ENCODE measurements around the gene UGGT2.
"Not testable (repeated sequence)": the region's sequence is repeated elsewhere in the genome, so short reads cannot be mapped to it uniquely, and the experiment has no call there.

UGGT2 gene

DNA sequence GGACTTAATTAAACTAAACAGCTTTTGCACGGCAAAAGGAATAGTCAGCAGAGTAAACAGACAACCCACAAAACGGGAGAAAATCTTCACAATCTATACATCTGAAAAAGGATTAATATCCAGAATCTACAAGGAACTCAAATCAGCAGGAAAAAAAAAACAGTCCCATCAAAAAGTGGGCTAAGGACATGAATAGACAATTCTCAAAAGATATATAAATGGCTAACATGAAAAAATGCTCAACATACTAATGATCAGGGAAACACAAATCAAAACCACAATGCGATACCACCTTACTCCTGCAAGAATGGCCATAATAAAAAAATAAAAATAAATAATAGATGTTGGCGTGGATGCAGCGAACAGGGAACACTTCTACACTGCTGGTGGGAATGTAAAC lies 1.7 kb downstream of the UGGT2 start:
- DNase-seq, result not testable (repeated sequence)

DNA sequence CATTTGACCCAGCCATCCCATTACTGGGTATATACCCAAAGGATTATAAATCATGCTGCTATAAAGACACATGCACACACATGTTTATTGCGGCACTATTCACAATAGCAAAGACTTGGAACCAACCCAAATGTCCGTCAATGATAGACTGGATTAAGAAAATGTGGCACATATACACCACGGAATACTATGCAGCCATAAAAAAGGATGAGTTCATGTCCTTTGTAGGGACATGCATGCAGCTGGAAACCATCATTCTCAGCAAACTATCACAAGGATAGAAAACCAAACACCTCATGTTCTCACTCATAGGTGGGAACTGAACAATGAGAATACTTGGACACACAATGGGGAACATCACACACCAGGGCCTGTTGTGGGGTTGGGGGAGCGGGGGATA lies 2.2 kb downstream of the UGGT2 start:
- DNase-seq, result not testable (repeated sequence)

DNA sequence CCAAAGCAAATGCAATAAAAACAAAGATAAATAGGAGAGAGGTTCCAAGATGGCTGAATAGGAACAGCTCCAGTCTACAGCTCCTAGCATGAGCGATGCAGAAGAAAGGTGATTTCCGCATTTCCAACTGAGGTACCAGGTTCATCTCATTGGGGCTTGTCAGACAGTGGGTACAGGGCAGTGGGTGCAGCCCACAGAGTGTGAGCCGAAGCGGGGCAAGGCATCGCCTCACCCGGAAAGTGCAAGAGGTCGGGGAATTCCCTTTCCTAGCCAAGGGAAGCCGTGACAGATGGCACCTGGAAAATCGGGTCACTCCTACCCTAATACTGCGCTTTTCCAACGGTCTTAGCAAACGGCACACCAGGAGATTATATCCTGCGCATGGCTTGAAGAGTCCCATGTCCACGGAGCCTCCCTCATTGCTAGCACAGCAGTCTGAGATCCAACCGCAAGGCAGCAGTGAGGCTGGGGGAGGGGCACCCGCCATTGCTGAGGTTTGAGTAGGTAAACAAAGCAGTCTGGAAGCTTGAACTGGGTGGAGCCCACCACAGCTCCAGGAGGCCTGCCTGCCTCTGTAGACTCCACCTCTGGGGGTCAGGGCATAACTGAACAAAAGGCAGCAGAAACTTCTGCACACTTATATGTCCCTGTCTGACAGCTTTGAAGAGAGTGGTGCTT lies 6.6 kb downstream of the UGGT2 start:
- not testable (repeated sequence) for DNase-seq

DNA sequence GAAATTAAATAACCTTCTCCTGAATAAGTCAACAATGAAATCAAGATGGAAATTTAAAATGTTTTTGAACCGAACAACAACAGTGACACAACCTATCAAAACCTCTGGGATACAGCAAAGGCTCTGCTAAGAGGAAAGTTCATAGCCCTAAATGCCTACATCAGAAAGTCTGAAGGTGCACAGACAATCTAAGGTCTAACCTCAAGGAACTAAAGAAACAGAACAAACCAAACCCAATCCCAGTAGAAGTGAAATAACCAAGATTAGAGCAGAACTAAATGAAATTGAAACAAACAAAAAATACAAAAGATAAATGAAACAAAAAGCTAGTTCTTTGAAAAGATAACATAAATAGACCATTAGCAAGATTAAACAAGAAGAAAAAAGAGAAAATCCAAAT lies 9.0 kb downstream of the UGGT2 start:
- DNase-seq, result no peak

DNA sequence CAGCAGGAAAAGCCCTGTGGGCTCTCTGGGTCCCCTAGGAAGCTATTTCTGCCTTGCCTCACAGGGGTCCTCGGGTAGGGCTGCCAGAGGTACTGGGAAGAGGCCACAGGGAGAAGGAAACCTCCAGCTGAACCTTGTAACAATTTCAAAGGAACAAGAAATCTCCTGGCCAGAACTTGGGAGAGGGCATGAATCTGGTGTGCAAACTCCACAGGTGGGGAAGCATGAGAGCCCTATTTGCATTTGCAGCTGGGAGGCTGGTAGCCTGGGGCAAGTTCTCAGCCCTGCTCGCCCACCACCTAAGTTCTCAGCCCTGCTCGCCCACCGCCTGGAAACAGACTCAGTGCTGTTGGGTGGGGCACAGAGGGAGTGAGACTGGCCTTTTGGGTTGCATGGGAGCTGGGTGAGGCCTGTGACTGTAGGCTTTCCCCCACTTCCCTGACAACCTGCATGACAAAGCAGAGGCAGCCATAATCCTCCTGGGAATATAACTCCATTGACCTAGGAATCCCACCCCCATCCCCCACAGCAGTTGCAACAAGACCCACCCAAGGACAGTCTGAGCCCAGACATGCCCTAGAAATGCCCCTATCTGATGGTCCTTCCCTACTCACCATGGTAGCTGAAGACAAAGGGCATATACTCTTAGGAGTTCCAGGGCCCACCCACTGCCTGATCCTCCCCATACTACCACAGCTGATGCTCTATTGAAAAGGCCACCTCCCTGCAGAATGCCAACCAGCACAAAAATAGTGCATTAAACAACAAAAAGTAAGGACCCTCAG lies 11.7 kb downstream of the UGGT2 start:
- no peak for DNase-seq

DNA sequence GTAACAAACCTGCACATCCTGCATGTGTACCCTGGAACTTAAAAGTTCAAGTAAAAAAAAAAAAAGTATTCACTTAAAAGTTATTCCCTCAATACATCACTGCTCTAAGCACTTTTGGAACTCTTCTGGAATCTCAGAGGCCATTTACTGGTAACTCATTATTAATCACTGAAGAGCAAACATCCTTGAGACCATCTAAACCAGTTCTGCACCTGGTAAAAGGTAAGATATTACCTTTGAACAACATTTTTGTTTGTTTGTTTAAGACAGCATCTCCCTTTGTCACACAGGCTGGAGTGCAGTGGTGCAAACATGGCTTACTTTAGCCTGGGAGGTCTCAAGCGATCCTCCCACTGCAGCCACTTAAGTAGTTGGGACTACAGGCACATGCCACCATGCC lies 16.7 kb downstream of the UGGT2 start:
- DNase-seq, result no peak

DNA sequence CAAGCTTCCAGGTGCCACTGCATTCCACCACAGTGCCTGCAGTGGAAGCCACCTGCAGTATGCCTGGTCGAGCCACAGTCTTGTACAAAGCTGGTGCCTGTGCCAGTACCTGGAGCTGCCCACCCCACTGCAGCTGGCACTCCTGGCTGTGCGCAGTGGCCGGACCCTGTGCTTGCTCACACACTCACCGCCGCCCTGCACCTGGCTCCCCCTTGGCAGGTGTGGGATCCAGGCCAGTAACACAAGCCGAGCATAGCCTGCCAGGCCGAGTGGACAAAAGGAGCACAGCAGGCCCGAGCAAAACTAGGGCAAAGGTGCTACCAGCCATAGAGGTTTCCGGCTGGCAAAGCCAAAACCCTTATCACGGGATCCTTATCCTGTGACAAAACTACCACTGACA lies 18.5 kb downstream of the UGGT2 start:
- no peak for DNase-seq

DNA sequence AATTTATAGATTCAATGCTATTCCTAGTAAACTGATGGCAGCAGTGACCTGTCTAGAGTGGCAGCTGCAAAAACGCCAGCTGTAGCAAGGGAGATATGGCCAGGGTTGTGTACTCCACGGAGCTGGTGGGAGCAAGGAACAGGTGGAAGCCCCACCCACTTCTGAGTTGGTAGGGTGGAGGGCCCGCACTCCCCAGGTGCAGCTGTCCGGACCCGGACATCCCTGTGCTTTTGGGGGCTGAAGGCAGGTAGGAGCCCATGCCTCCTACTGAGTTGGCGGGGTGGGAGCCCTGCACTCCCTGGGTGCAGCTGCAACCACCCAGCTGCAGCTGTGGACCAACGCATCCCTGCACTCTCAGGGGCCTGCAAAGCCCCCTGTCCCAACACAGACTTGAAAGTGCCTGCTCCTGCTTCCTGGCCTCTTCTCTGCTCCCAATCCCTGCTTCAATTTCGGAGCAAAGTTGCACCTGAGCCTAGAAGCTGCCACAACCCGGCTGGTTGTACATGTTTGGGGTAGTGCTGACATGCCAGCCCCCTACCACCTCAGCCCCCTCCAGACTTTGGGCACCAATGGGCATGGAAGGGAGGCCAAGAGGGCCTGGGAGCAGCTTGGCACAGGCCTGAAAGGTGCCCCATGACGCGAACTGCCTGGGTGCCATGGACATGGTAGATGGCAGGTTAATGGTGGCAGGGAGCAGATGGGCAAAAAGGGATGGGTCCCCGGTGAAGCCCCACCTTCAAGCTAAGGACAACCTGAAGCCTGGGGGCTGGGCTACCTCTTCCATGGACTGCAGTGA lies 19.8 kb downstream of the UGGT2 start:
- no peak for DNase-seq

DNA sequence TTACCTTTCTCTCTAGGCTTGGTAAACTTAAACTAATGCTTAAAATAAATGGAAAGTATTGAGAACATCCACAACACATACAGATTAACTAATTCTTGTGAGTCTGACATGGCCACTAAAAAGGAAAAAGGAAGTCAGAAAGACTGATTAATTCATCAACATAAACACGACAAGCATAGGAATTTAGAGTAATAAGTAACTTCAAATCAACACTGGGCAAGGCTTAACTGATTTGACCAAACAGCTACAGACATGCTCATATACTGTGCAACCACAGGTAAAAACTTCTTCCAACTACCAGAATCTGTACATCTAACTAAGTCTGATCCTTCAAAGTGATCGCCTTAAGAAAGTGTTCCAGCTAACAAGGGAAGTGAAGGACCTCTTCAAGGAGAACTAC lies 20.5 kb downstream of the UGGT2 start:
- DNase-seq, result no peak

DNA sequence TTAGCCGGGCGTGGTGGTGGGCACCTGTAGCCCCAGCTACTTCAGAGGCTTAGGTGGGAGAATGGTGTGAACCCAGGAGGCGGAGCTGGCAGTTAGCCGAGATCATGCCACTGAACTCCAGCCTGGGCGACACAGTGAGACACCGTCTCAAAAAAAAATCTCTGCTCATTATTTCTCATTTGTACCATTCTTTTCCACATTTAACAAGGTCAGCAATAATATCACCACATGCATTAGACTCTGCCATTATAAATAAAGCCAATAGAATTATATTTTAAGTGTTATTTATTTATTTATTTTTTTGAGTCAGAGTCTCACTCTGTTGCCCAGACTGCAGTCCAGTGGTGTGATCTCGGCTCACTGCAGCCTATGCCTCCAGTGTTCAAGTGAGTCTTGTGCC lies 24.2 kb downstream of the UGGT2 start:
- no peak for DNase-seq

DNA sequence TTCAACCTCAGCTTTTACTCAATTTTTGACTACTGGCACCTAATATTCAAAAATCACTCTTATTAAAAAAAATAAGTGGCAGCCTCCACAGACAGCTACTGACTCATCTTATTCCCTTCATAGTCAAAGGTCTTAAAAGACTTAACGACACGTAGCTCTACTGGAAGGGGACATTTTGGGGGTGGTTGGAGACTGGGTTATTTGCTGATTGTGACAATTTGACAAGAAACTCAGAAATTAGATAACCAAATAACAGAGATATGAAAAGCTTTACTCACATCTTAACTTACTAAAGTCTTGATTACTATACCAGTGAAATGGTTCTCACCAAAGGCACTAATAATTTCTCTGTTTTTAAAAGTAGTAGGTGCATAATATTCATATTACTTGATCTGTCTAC lies 25.7 kb downstream of the UGGT2 start:
- no peak for DNase-seq

DNA sequence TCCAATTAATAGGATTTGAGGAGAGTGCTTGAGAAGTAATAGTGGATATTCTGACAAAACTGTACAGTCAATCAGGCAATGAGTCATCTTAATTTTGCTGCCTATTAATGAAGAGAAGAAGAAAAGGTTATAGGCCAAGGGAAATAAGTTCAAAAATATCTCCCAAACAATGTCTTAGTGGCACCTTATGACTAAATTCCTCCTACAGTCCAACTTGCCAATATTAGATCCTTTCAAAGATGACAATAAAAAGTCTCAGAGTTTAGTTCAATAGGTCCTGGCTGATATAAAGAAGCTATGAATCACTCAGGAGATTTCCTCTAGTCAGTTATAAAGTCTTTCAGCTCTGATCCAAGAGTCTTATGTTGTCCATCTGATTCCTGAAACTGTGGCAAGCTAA lies 27.9 kb downstream of the UGGT2 start:
- no peak for DNase-seq

DNA sequence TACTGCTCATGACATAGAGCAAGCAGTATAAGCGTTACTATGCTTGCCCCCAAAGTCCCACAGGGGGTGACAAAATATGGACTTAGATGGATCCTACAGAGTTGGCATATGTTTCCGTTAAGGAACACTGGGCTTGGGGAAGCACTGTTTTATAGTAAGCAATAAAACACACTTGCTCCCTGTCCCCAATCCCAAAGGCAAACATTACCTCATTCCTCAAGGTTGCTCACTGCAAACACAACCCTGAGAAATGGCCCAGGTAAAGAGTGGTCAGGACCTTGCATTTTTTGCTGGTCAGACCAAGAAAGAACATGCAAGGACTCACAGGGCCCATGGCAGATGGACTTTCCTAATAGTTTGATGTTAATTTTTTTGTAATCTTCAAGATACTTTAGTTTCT lies 32.3 kb downstream of the UGGT2 start:
- no peak for DNase-seq

DNA sequence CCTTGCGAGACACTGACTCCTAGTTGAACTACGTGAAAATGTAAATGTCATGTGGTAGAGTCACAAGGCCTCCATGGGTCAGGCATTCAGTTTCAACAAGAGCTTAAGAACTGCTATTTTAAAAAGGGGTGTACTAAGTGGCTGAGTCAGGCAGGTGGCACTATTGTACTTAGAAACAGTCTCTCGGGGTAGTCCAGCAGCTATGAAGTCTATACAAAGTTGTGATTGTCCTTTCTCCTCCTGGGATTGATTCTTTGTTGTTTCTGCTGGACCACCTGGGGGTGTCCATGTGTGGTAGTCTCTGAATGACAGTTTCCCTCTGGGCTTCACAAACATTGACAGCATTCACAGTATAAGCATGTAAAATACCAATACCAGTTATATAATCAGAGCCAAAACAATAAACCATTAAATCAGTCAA lies 33.0 kb downstream of the UGGT2 start:
- peak; percentile 63 for DNase-seq

DNA sequence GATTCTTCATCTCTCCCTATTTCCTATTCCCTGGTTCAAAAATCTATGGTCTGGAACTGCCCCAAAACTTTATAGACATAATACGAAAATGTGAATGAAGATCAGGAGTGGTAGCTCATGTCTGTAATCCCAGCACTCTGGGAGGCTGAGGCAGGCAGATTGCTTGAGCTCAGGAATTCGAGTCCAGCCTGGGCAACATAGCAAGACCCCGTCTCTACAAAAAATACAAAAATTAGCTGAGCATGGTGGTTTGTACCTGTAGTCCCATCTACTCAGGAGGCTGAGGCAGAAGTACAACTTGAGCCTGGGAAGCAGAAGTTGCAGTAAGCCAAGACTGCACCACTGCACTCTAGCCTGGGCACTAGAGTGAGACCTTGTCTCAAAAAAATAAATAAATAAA lies 35.1 kb downstream of the UGGT2 start:
- DNase-seq, result no peak

DNA sequence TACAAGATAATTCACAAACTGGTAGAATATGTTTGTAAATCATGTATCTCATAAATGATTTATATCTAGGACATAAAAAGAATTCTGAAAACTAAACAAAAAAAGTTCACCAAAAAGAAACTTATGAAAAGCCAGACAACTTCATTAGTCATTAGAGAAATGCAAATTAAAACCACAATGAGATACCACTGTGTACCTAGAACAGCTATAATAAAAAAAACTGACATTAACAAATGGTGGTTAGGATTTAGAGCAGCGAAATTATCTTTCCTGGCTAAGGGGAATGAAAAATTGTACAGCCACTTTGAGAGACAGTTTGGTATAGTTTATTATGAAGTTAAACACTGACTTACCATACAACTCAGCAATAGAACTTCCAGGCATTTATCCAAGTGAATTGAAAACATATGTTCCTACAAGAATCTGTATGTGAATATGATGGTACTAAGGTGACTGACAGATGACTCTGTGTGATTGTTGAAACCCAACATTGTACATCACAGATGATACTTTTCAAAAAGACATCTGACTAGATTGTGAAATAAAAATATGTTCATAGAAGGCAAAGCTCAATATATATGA lies 41.8 kb downstream of the UGGT2 start:
- DNase-seq, result no peak

DNA sequence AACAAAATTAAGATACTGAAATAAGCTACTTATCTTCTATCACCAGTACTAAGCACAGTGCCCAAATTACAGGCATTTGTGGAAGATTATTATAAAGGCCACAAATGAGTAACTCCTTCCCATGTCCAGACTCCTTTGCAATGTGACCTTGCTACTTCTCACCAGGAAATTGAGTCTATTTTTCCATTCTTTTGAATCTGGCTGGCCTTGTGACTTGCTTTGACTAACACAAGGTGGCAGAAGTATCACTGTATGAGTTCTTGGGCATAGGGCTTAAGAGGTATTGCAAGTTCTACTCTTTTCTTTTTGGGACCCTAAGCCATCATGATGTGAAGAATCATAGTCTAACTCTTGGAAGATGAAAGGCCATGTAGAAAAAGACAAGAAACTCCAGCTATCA lies 49.9 kb downstream of the UGGT2 start:
- DNase-seq, result no peak

DNA sequence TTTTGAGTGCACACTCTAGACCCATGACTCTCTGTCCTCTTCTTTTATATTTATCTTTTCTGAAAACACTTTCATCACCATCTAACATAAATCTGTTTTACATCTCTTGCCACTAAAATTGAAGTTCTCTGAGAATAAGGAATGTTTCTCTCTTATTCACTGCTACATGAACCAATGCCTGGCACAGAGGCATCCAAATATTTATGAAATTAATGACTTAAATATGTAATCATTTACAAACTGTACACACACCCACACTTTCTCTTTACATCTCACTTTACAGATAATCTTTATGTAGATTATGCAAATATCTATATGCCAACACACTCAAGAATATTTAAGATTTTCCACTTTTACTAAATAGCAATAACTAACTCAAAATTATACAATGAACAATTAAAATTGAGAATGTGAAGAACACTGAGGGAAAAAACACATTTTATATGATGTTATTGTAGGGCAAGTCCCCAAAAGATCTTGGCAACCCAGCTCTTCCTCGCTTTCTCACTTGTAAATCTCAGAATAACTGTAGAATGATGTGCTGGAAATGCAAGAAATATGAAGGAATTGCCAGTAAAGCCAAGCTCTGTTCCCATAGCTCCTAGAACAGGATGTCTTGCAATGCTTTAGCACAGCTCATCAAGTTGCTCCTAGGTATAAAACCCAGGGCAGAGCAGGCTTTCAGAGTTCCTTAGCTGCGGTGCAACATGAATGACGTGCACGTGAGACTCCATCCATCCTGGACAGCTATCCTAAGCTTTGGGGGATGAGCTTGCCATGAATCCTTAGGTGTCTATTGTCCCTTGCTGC lies 50.7 kb downstream of the UGGT2 start:
- DNase-seq, result no peak

DNA sequence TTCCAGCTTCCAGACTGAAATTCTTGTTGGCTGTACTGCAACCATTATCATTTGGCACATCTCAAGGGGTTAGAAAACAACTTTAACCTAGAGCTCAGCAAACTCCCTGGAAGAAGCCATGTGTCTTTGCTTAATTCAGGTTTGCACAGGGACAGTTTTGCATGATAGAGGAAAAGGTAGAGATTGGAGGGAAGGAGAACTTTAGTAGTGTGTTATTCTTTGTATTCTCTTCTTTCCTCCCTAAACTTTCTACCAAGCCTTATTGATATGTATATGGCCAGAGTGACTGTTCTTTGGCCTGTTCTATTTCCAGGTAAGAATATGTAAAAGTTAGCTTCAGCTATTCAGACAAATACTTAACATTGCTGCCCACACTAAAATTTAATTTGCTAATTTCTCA lies 53.1 kb downstream of the UGGT2 start:
- no peak for DNase-seq

DNA sequence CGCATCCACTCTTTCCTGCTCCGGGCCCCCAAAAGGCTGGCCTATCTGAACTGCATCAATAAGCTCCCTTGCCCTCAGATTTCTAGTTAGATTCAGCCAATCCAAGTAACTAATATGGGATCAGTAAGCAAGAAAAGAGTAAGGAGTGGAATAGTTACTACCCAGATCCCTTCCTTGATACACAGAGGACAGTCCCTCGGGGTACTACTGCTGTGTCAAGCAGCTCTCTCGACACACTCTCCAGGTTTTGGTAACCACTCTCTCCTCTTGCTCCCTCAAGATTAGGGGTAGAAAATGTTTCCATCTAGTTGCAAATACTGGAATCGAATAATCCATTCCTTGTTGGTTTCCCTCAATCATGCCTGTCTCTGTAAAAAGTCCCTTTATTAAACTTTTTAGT lies 65.4 kb downstream of the UGGT2 start:
- no peak for DNase-seq

DNA sequence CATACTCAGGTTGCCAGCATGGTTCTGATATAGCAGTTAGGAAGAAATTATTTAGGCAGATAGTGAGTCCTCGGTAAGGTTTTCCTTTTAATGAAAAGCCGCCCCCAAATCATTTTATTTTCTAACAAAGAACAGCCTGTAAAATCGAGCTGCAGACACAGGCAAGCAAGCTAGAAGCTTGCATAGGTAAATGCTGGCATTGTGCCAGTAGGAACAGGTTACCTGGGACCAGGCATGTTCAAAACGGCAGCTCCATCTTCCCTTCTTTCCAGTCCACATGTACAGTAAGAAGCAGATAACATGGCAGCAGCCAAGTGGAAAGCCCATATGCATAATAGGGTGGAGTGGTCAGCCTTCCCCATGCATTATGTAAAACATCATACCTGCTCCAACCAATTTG lies 71.1 kb downstream of the UGGT2 start:
- DNase-seq, result peak; percentile 1

DNA sequence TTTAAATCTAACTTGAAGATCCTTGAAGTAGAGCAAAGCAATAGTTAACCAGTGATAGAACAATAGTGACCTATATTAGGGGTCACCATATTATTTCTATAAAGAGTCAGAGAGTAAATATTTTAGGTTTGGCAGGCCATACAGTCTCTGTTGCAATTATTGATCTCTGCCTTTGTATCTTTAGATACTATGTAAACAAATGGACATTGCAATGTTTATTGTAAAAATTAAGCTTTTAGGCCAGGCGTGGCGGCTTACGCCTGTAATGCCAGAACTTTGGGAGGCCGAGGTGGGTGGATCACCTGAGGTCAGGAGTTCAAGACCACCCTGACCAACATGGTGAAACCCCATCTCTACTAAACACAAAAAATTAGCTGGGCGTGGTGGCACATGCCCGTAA lies 80.5 kb downstream of the UGGT2 start:
- not testable (repeated sequence) for DNase-seq

DNA sequence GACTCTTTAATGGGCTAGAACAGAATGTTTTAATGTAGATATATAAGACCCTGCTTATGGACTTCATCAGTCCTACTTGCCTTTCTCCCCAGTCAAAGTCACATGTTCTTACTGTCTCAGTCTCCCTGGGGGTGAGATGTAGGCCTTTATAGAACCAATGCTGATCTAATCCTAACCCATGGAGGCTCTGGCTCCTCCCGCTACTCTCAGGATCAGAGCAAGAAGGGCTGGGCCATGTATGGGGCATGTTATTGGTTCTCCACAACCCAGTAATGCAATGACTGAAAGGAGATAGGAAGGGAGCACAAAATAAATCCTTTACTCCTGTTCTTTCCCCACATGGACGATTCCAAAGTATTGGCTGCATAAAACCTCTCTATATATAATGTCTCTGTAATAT lies 82.3 kb downstream of the UGGT2 start:
- DNase-seq, result no peak
